ENCODE results near the gene TRABD2B. TPM values are rescaled to one million over a fixed set of nuclear protein-coding genes. Genes with fewer than 3 reads are reported as not detected.

Gene TRABD2B
- total RNA-seq, 1 experiment from 2014 or later = 0.05 TPM

- 0 out of 4 replicates have a peak, but pooled peaks cover 0 to 3% of the 10 kb centered on the region in 2 experiments for H3K9me3 ChIP-seq (ENCODE audit: control insufficient read depth in 1 of 2, insufficient read depth in 1 of 2, low read depth in 1 of 2, low read length in 2 of 2)
- no peak for ATAC-seq
- H3K36me3 ChIP-seq (ENCODE audit: control insufficient read depth in 1 of 2, insufficient read depth in 2 of 2, low read length in 2 of 2) = no peaks in the 10 kb centered on the region
- no peak overlapping the region for H3K4me3 ChIP-seq (replicated peaks in 1 of 2; ENCODE audit: low read depth in 1 of 2, low read length in 2 of 2)
- no peaks in the 10 kb centered on the region for H4K20me1 ChIP-seq (ENCODE audit: insufficient read depth)
- no peak overlapping the region for H2AFZ ChIP-seq (ENCODE audit: low read depth, low read length, poor library complexity, severe bottlenecking)
- intact Hi-C loops (cut with micrococcal nuclease) = no loop called here
- no peaks in the 10 kb centered on the region for H3K79me2 ChIP-seq (ENCODE audit: insufficient read depth, low read length)
- RAD21 ChIA-PET (ENCODE audit: low non-redundant PET in 1 of 2, low total read pairs in 2 of 2, uncharacterized antibody in 2 of 2, unreplicated experiment in 2 of 2) = no interaction called here
- no peak overlapping the region for H3K9ac ChIP-seq (ENCODE audit: low read length)
- no TSS peak for BruUV-seq (replicated peaks)
- H3K9me2 ChIP-seq (ENCODE audit: insufficient read depth) = no peaks in the 10 kb centered on the region
- TF ChIP-seq MAX (IDR thresholded peaks at IDR 0.05) (no peak), SRF (IDR thresholded peaks at IDR 0.05; ENCODE audit: low read depth) (no peak), POLR2A (IDR thresholded peaks at IDR 0.05; ENCODE audit: borderline replicate concordance, extremely low read depth, insufficient read depth, insufficient read length) (no peak)
- POLR2A ChIA-PET = no interaction called here
- H3K4me1 ChIP-seq (ENCODE audit: control insufficient read depth in 1 of 2, insufficient read depth in 2 of 2, low read length in 2 of 2) = no peaks in the 10 kb centered on the region
- no peak for DNase-seq (ENCODE audit: low read depth, low spot score)
- CTCF ChIA-PET = no interaction called here
- peaks cover 18% of the 10 kb centered on the region; the same call in 1 of the 2 replicates for H3K27me3 ChIP-seq (ENCODE audit: insufficient read depth, low read length)
- H3K4me2 ChIP-seq (ENCODE audit: low read length) = no peak overlapping the region
- H3K27ac ChIP-seq (ENCODE audit: low read depth, low read length) = no peak overlapping the region
Measured at GRCh38 chr1:47838562-47839432, 158.4 kb downstream of the TRABD2B start.

GRCh38 chr1:47837866-47838561 lies 159.2 kb downstream of the TRABD2B start:
- no peaks in the 10 kb centered on the region for H3K79me2 ChIP-seq (ENCODE audit: insufficient read depth, low read length)
- no peak overlapping the region for H3K4me3 ChIP-seq (replicated peaks in 1 of 2; ENCODE audit: low read depth in 1 of 2, low read length in 2 of 2)
- H3K9ac ChIP-seq (ENCODE audit: low read length) = no peak overlapping the region
- ChIA-PET RAD21 (ENCODE audit: low non-redundant PET in 1 of 2, low total read pairs in 2 of 2, uncharacterized antibody in 2 of 2, unreplicated experiment in 2 of 2) (no interaction called here), POLR2A (no interaction called here), CTCF (no interaction called here)
- no TSS peak for BruUV-seq (replicated peaks)
- DNase-seq (ENCODE audit: low read depth, low spot score) (no peak), ATAC-seq (no peak)
- H3K27ac ChIP-seq (ENCODE audit: low read depth, low read length) = no peak overlapping the region
- H3K4me1 ChIP-seq (ENCODE audit: control insufficient read depth in 1 of 2, insufficient read depth in 2 of 2, low read length in 2 of 2) = no peaks in the 10 kb centered on the region
- no peak overlapping the region for H3K4me2 ChIP-seq (ENCODE audit: low read length)
- H3K27me3 ChIP-seq (ENCODE audit: insufficient read depth, low read length) = peaks cover 13% of the 10 kb centered on the region; the same call in 1 of the 2 replicates
- H3K36me3 ChIP-seq (ENCODE audit: control insufficient read depth in 1 of 2, insufficient read depth in 2 of 2, low read length in 2 of 2) = no peaks in the 10 kb centered on the region
- no peaks in the 10 kb centered on the region for H3K9me2 ChIP-seq (ENCODE audit: insufficient read depth)
- intact Hi-C loops (cut with micrococcal nuclease) = no loop called here
- H3K9me3 ChIP-seq (ENCODE audit: control insufficient read depth in 1 of 2, insufficient read depth in 1 of 2, low read depth in 1 of 2, low read length in 2 of 2) = 0 out of 4 replicates have a peak, but pooled peaks cover 0 to 3% of the 10 kb centered on the region in 2 experiments
- H2AFZ ChIP-seq (ENCODE audit: low read depth, low read length, poor library complexity, severe bottlenecking) = no peak overlapping the region
- no peaks in the 10 kb centered on the region for H4K20me1 ChIP-seq (ENCODE audit: insufficient read depth)
- TF ChIP-seq EZH2 (IDR thresholded peaks at IDR 0.05) (no peak), JUND (IDR thresholded peaks at IDR 0.05) (no peak), EGR1 (IDR thresholded peaks at IDR 0.05; ENCODE audit: low read depth) (no peak), ATF3 (IDR thresholded peaks at IDR 0.05) (no peak), ELF1 (IDR thresholded peaks at IDR 0.05; ENCODE audit: borderline replicate concordance, low read depth) (no peak), FOSL1 (IDR thresholded peaks at IDR 0.05; ENCODE audit: low read depth) (no peak), ZBTB33 (IDR thresholded peaks at IDR 0.05; ENCODE audit: extremely low read depth, insufficient replicate concordance, low read length) (no peak), SIN3A (IDR thresholded peaks at IDR 0.05; ENCODE audit: low read depth) (no peak), SP1 (IDR thresholded peaks at IDR 0.05; ENCODE audit: low read depth) (no peak), CTCF (IDR thresholded peaks at IDR 0.05 in 2 of 3, conservative IDR thresholded peaks at IDR 0.05 in 1 of 3; ENCODE audit: borderline replicate concordance in 1 of 3, insufficient read depth in 1 of 3, low read depth in 2 of 3, low read length in 2 of 3) (no peak)

All from HCT116 (cell line).